ENCODE results near the gene C19orf67. TPM values are rescaled to one million over a fixed set of nuclear protein-coding genes. Genes with fewer than 3 reads are reported as not detected.
"Not testable (repeated sequence)": the region's sequence is repeated elsewhere in the genome, so short reads cannot be mapped to it uniquely, and the experiment has no call there.

The C19orf67 gene
- total and polyA plus RNA-seq, 7 experiments from 2014 or later, result 0.34 to 0.78 (median 0.60) TPM; not detected in 4

DNA sequence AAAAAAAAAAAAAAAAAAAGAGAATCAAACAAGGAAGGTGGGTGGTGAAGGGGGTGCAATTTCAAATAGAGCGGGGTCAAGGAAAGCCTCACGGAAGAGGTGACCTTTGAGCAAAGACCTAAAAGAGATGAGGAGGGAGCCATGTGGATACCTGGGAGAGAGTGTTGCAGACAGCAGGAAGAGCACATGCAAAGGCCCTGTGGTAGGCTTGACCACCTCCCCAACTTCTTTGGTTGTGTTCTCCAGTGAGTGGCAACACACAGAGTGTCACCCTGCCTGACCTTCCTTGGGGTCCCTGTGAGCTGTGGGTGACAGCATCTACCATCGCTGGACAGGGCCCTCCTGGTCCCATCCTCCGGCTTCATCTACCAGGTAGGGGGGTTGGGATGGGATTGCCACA, 35.1 kb downstream of the C19orf67 start:
- Histone ChIP-seq H3K9me3 (ENCODE audit: control insufficient read depth in 2 of 3, low read length in 3 of 3) (no peaks in the 10 kb centered on the region), H3K36me3 (ENCODE audit: control insufficient read depth in 2 of 3, insufficient read depth in 3 of 3, low read length in 3 of 3) (peaks cover 9 to 70% (median 32%) of the 10 kb centered on the region in 3 experiments), H3K4me1 (ENCODE audit: control insufficient read depth in 2 of 2, insufficient read depth in 2 of 2, low read length in 2 of 2) (peaks cover 0 to 4% of the 10 kb centered on the region in 2 donors), H3K27ac (ENCODE audit: low read depth, low read length) (no peak overlapping the region), H3K4me3 (ENCODE audit: low read length) (no peak overlapping the region), H3K27me3 (ENCODE audit: control insufficient read depth in 2 of 2, insufficient read depth in 2 of 2, low read length in 2 of 2) (no peaks in the 10 kb centered on the region)
- no peak overlapping the region for H3K4me3 Mint-ChIP-seq
- ChIA-PET CTCF (no interaction called here), POLR2A (no interaction called here)
- intact Hi-C loops (cut with micrococcal nuclease), result no loop called here
- ATAC-seq (no peak), DNase-seq (no peak)
- H3K4me1 Mint-ChIP-seq, result peaks cover 0 to 9% (median 5%) of the 10 kb centered on the region in 7 donors
- H3K9me3 Mint-ChIP-seq, result peaks cover 0 to 5% (median 0%) of the 10 kb centered on the region in 11 donors
- no peaks in the 10 kb centered on the region for H3K27me3 Mint-ChIP-seq
- H3K36me3 Mint-ChIP-seq, result peaks cover 9 to 53% (median 36%) of the 10 kb centered on the region in 5 donors
- peak overlapping the region in 2 of 9 donors; percentile 1 to 8 for H3K27ac Mint-ChIP-seq

DNA sequence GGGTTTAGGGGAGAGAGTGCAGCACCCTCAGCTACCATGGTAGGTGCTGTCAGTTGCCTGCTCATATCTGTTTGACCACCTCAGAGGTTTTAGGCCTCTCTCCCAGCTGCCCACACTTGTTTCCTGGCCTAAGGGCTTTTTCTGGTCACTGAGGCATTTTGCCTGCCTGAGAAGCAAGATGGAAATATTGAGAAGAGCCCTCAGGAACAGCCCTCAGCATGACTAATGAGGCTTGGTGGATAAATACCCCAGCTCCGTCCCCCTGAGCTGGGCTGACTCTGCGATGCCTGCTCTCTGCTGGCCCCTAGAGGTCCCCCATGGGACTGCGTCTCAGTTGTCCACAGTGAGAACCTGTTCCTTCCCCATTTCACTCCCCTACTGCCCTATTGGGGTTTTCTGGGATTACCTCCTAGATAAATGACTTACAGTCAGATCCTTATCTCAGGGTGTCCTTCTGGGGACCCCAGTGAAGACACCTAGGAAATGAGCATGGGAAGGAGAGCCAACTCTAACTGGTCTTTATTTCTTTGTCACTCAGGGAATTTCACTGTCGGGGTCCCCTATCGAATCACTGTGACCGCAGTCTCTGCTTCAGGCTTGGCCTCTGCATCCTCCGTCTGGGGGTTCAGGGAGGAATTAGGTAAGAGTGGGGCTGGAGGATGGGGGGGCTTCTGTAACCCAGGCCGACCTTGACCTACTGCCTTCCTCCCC, 37.0 kb downstream of the C19orf67 start:
- ChIA-PET POLR2A (interaction anchor here (0.6 to 1.4 kb wide), 12 partner anchors 10 to 168 kb away, joined by 3 to 5 read pairs (median 3); partner anchors contain the start of gene IL27RA), CTCF (interaction anchor here (0.5 to 2.1 kb wide), 19 partner anchors 8 to 334 kb away, joined by 3 to 15 read pairs (median 4); partner anchors contain the start of genes DCAF15 and MISP3)
- peak; percentile 96 for ATAC-seq
- Histone ChIP-seq H3K36me3 (ENCODE audit: control insufficient read depth in 2 of 3, insufficient read depth in 3 of 3, low read length in 3 of 3) (peaks cover 9 to 83% (median 32%) of the 10 kb centered on the region in 3 experiments), H3K27ac (ENCODE audit: low read depth, low read length) (peak overlapping the region; percentile 42), H3K4me1 (ENCODE audit: control insufficient read depth in 2 of 2, insufficient read depth in 2 of 2, low read length in 2 of 2) (peaks cover 0 to 4% of the 10 kb centered on the region in 2 donors), H3K4me3 (ENCODE audit: low read length) (no peak overlapping the region), H3K27me3 (ENCODE audit: control insufficient read depth in 2 of 2, insufficient read depth in 2 of 2, low read length in 2 of 2) (no peaks in the 10 kb centered on the region), H3K9me3 (ENCODE audit: control insufficient read depth in 2 of 3, low read length in 3 of 3) (no peaks in the 10 kb centered on the region)
- intact Hi-C loops (cut with micrococcal nuclease), result loop anchor here (1.0 to 10.0 kb wide), 7 partner anchors 16 to 454 kb away; partner anchors contain the start of gene DCAF15 (in 1 of the 2)
- H3K36me3 Mint-ChIP-seq, result peaks cover 9 to 53% (median 31%) of the 10 kb centered on the region in 5 donors
- H3K4me1 Mint-ChIP-seq, result peaks cover 0 to 5% (median 0%) of the 10 kb centered on the region in 7 donors
- H3K9me3 Mint-ChIP-seq, result peaks cover 0 to 5% (median 0%) of the 10 kb centered on the region in 11 donors
- H3K27ac Mint-ChIP-seq, result peak overlapping the region in 8 of 9 donors; percentile 21 to 77 (median 61)
- H3K4me3 Mint-ChIP-seq, result no peak overlapping the region
- DNase-seq, result peak; percentile 46 to 80 (median 67)
- no peaks in the 10 kb centered on the region for H3K27me3 Mint-ChIP-seq

DNA sequence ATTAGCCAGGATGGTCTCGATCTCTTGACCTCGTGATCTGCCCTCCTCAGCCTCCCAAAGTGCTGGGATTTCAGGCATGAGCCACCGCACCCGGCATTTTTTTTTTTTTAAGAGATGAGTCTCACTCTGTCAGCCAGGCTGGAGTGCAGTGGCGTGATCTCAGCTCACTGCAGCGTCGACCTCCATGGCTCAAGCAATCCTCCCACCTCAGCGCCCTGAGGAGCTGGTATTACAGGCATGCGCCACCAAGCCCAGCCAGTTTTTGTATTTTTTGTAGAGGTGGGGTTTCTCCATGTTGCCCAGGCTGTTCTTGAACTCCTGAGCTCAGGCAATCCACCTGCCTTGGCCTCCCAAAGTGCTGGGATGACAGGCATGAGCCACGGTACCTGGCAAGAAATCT, 37.7 kb downstream of the C19orf67 start:
- not testable (repeated sequence) for ATAC-seq; H3K27me3 Mint-ChIP-seq; H3K4me1 ChIP-seq (ENCODE audit: control insufficient read depth in 2 of 2, insufficient read depth in 2 of 2, low read length in 2 of 2); H3K27me3 ChIP-seq (ENCODE audit: control insufficient read depth in 2 of 2, insufficient read depth in 2 of 2, low read length in 2 of 2); H3K9me3 ChIP-seq (ENCODE audit: control insufficient read depth in 2 of 3, low read length in 3 of 3); H3K4me1 Mint-ChIP-seq; H3K27ac ChIP-seq (ENCODE audit: low read depth, low read length); H3K9me3 Mint-ChIP-seq; H3K4me3 ChIP-seq (ENCODE audit: low read length); H3K4me3 Mint-ChIP-seq; DNase-seq
- H3K36me3 ChIP-seq (ENCODE audit: control insufficient read depth in 2 of 3, insufficient read depth in 3 of 3, low read length in 3 of 3), result peaks cover 10 to 87% (median 33%) of the 10 kb centered on the region in 3 experiments
- Mint-ChIP-seq H3K27ac (peak overlapping the region in 1 of 9 donors; percentile 68), H3K36me3 (peaks cover 9 to 55% (median 35%) of the 10 kb centered on the region in 5 donors)
- ChIA-PET POLR2A (interaction anchor here (0.6 to 1.4 kb wide), 7 partner anchors 10 to 167 kb away, joined by 3 to 4 read pairs (median 3); partner anchors contain the start of gene IL27RA), CTCF (interaction anchor here (0.6 to 2.1 kb wide), 17 partner anchors 11 to 335 kb away, joined by 3 to 15 read pairs (median 4); partner anchors contain the start of genes DCAF15 and MISP3)
- intact Hi-C loops (cut with micrococcal nuclease), result loop anchor here (1.0 to 10.0 kb wide), 7 partner anchors 15 to 453 kb away; partner anchors contain the start of gene DCAF15 (in 1 of the 2)

DNA sequence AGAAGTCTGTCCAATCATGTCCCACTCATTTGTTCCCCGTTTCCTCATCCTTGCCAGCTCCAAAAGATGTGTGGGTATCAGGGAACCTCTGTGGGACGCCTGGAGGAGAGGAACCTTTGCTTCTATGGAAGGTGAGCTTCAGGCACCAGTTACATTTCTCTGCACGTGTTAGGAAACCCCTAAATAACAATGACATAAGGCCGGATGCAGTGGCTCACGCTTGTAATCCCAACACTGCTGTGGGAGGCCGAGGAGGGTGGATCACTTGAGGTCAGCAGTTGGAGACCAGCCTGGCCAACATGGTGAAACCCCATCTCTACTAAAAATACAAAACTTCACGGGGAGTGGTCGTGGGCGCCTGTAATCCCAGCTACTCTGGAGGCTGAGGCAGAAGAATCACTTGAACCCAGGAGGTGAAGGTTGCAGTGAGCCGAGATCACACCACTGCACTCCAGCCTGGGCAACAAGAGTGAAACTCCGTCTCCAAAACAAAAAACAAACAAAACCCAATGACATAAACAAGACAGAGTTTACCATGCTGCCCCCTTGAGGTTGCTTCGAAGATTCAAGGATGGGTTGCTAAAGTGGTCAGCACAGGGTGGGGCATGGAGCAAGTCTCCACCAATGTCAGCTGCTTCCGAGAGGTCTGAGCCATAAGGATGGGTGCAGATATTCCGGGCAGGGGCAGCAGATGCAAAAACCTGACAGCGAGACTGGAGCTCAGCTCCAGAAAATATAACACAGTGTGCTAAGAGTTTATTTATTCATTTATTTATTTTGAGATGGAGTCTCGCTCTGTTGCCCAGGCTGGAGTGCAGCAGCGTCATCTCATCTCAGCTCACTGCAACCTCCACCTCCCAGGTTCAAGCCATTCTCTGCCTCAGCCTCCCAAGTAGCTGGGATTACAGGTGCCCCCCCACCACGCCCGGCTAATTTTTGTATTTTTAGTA, 42.6 kb downstream of the C19orf67 start:
- DNase-seq (peak in 5 of 9 donors; percentile 17 to 48 (median 26)), ATAC-seq (peak; percentile 87)
- Histone ChIP-seq H3K27ac (ENCODE audit: low read depth, low read length) (peak overlapping the region; percentile 31), H3K36me3 (ENCODE audit: control insufficient read depth in 2 of 3, insufficient read depth in 3 of 3, low read length in 3 of 3) (peaks cover 6 to 83% (median 23%) of the 10 kb centered on the region in 3 experiments)
- ChIA-PET CTCF (interaction anchor here (0.6 to 2.0 kb wide), 10 partner anchors 11 to 464 kb away, joined by 3 to 10 read pairs (median 3); partner anchors contain the start of genes IL27RA and RLN3), POLR2A (interaction anchor here (0.5 to 1.4 kb wide), 4 partner anchors 11 to 40 kb away, joined by 3 to 4 read pairs (median 4); partner anchors contain the start of gene IL27RA)
- intact Hi-C loops (cut with micrococcal nuclease), result loop anchor here (1.0 to 10.0 kb wide), 2 partner anchors 163 to 448 kb away; no protein-coding TSS in a partner anchor
- not testable (repeated sequence) for H3K27me3 Mint-ChIP-seq; H3K4me3 ChIP-seq (ENCODE audit: low read length); H3K27me3 ChIP-seq (ENCODE audit: control insufficient read depth in 2 of 2, insufficient read depth in 2 of 2, low read length in 2 of 2); H3K4me3 Mint-ChIP-seq; H3K9me3 ChIP-seq (ENCODE audit: control insufficient read depth in 2 of 3, low read length in 3 of 3); H3K9me3 Mint-ChIP-seq; H3K4me1 ChIP-seq (ENCODE audit: control insufficient read depth in 2 of 2, insufficient read depth in 2 of 2, low read length in 2 of 2)
- Mint-ChIP-seq H3K4me1 (peaks cover 3 to 24% (median 11%) of the 10 kb centered on the region in 7 donors), H3K27ac (peak overlapping the region; percentile 53 to 92 (median 82)), H3K36me3 (peaks cover 0 to 31% (median 15%) of the 10 kb centered on the region in 5 donors)

DNA sequence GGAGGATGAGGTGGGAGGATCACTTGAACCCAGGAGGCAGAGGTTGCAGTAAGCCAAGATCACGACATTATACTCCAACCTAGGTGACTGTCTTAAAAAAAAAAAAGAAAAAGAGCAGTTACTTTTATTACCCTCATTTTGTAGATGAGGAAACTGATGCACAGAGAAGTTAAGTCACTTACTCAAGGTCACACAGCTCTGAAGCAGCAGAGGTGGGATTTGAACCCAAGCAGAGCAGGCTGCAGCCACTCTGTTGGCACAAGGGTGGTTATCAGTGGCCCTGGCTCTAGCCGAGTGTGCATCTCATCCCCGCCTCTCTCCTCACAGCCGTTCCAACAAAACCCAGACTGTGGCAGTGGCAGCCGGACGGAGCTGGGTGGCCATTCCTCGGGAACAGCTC, 46.4 kb downstream of the C19orf67 start:
- Histone ChIP-seq H3K36me3 (ENCODE audit: control insufficient read depth in 2 of 3, insufficient read depth in 3 of 3, low read length in 3 of 3) (peaks cover 6 to 76% (median 21%) of the 10 kb centered on the region in 3 experiments), H3K9me3 (ENCODE audit: control insufficient read depth in 2 of 3, low read length in 3 of 3) (no peaks in the 10 kb centered on the region), H3K27me3 (ENCODE audit: control insufficient read depth in 2 of 2, insufficient read depth in 2 of 2, low read length in 2 of 2) (no peaks in the 10 kb centered on the region), H3K27ac (ENCODE audit: low read depth, low read length) (no peak overlapping the region), H3K4me3 (ENCODE audit: low read length) (no peak overlapping the region), H3K4me1 (ENCODE audit: control insufficient read depth in 2 of 2, insufficient read depth in 2 of 2, low read length in 2 of 2) (peaks cover 0 to 6% of the 10 kb centered on the region in 2 donors)
- no peak overlapping the region for H3K4me3 Mint-ChIP-seq
- H3K27ac Mint-ChIP-seq, result peak overlapping the region in 5 of 9 donors; percentile 12 to 79 (median 64)
- H3K4me1 Mint-ChIP-seq, result peaks cover 11 to 48% (median 26%) of the 10 kb centered on the region in 7 donors
- ChIA-PET POLR2A (no interaction called here), CTCF (interaction anchor here (0.6 kb wide), 1 partner anchor 17 kb away, joined by 3 read pairs; no protein-coding TSS in a partner anchor)
- intact Hi-C loops (cut with micrococcal nuclease), result no loop called here
- no peaks in the 10 kb centered on the region for H3K27me3 Mint-ChIP-seq
- peaks cover 0 to 1% (median 0%) of the 10 kb centered on the region in 11 donors for H3K9me3 Mint-ChIP-seq
- H3K36me3 Mint-ChIP-seq, result peaks cover 0 to 34% (median 15%) of the 10 kb centered on the region in 5 donors
- ATAC-seq (no peak), DNase-seq (no peak)

All from naive thymus-derived CD4-positive, alpha-beta T cell (primary cell).